ENCODE results near the gene PSD2. TPM values are rescaled to one million over a fixed set of nuclear protein-coding genes. Genes with fewer than 3 reads are reported as not detected.

Gene PSD2
- total and polyA plus RNA-seq, 4 donors, result 0.05 TPM; not detected in 3

GRCh38 chr5:139850423-139851016 is 54.9 kb downstream of the PSD2 start:
- no peaks in the 10 kb centered on the region for H3K36me3 ChIP-seq (ENCODE audit: control insufficient read depth in 4 of 4, insufficient read depth in 3 of 4, low read depth in 1 of 4, low read length in 3 of 4)
- TF ChIP-seq NR2F2 (IDR thresholded peaks at IDR 0.05) (peak; percentile 47), FOXA2 (IDR thresholded peaks at IDR 0.05) (no peak), FOXA1 (IDR thresholded peaks at IDR 0.05) (no peak), HNF4A (conservative IDR thresholded peaks at IDR 0.05) (no peak), HNF4G (IDR thresholded peaks at IDR 0.05) (no peak), RAD21 (IDR thresholded peaks at IDR 0.05) (no peak)
- 72% methylated on average over 3 of the region's 3 CpGs for WGBS
- H3K27me3 ChIP-seq (ENCODE audit: control insufficient read depth in 4 of 4, insufficient read depth in 4 of 4, low read length in 3 of 4), result no peaks in the 10 kb centered on the region
- H3K27ac ChIP-seq (ENCODE audit: low read depth in 1 of 2, low read length in 2 of 2), result no peak overlapping the region
- no peak overlapping the region for H3K9ac ChIP-seq (ENCODE audit: low read depth in 1 of 2, low read length in 2 of 2)
- no peak for DNase-seq (ENCODE audit: low spot score)
- H3K4me1 ChIP-seq (ENCODE audit: control insufficient read depth in 4 of 4, insufficient read depth in 4 of 4, low read length in 3 of 4), result peaks cover 5 to 12% (median 9%) of the 10 kb centered on the region in 4 donors
- no peak overlapping the region for H3K4me3 ChIP-seq (ENCODE audit: low read depth in 1 of 3, low read length in 3 of 3)
- H3K9me3 ChIP-seq (ENCODE audit: control insufficient read depth in 4 of 4, low read length in 3 of 4), result no peaks in the 10 kb centered on the region

GRCh38 chr5:139851558-139851957 is 56.0 kb downstream of the PSD2 start:
- no peak for DNase-seq (ENCODE audit: low spot score)
- no peak overlapping the region for H3K9ac ChIP-seq (ENCODE audit: low read depth in 1 of 2, low read length in 2 of 2)
- H3K27ac ChIP-seq (ENCODE audit: low read depth in 1 of 2, low read length in 2 of 2), result no peak overlapping the region
- 90% methylated on average over 19 of the region's 19 CpGs for WGBS
- no peak for TF ChIP-seq HNF4A (conservative IDR thresholded peaks at IDR 0.05)
- no peak for TF ChIP-seq YY1 (IDR thresholded peaks at IDR 0.05)
- no peaks in the 10 kb centered on the region for H3K9me3 ChIP-seq (ENCODE audit: control insufficient read depth in 4 of 4, low read length in 3 of 4)
- H3K36me3 ChIP-seq (ENCODE audit: control insufficient read depth in 4 of 4, insufficient read depth in 3 of 4, low read depth in 1 of 4, low read length in 3 of 4), result no peaks in the 10 kb centered on the region
- peaks cover 3 to 8% (median 5%) of the 10 kb centered on the region in 4 donors for H3K4me1 ChIP-seq (ENCODE audit: control insufficient read depth in 4 of 4, insufficient read depth in 4 of 4, low read length in 3 of 4)
- H3K4me3 ChIP-seq (ENCODE audit: low read depth in 1 of 3, low read length in 3 of 3), result no peak overlapping the region
- no peaks in the 10 kb centered on the region for H3K27me3 ChIP-seq (ENCODE audit: control insufficient read depth in 4 of 4, insufficient read depth in 4 of 4, low read length in 3 of 4)

DNA sequence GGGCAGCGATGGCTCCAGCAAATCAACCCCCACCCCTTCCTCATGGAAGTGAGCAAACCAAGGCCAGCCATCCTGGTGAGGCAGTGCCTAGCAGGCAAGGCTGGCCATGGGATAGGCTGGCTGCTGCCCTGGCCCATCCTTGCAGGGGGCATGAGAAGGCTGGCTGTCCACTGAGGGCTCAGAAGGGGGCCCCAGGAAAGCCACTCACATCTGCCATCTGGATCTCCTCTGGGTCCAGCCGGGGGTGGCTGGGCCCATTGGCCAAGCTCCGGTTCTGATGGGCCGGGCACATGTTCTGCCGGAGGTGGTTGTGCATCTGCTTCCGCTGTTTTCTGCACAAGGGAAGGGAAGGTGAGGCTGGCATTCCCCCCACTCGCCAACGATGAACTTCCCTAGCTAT is 57.1 kb downstream of the PSD2 start:
- peaks cover 0 to 5% (median 4%) of the 10 kb centered on the region in 4 donors for H3K4me1 ChIP-seq (ENCODE audit: control insufficient read depth in 4 of 4, insufficient read depth in 4 of 4, low read length in 3 of 4)
- TF ChIP-seq RAD21 (IDR thresholded peaks at IDR 0.05) (no peak), TAF1 (conservative IDR thresholded peaks at IDR 0.05) (no peak), HNF4G (IDR thresholded peaks at IDR 0.05) (no peak), YY1 (IDR thresholded peaks at IDR 0.05) (no peak), FOXA1 (IDR thresholded peaks at IDR 0.05) (no peak), HNF4A (conservative IDR thresholded peaks at IDR 0.05) (no peak), REST (IDR thresholded peaks at IDR 0.05) (no peak), CTCF (IDR thresholded peaks at IDR 0.05; ENCODE audit: low read depth, low read length, missing input control) (no peak)
- no peaks in the 10 kb centered on the region for H3K9me3 ChIP-seq (ENCODE audit: control insufficient read depth in 4 of 4, low read length in 3 of 4)
- H3K27me3 ChIP-seq (ENCODE audit: control insufficient read depth in 4 of 4, insufficient read depth in 4 of 4, low read length in 3 of 4), result no peaks in the 10 kb centered on the region
- no peak for DNase-seq (ENCODE audit: low spot score)
- no peak overlapping the region for H3K9ac ChIP-seq (ENCODE audit: low read depth in 1 of 2, low read length in 2 of 2)
- H3K36me3 ChIP-seq (ENCODE audit: control insufficient read depth in 4 of 4, insufficient read depth in 3 of 4, low read depth in 1 of 4, low read length in 3 of 4), result no peaks in the 10 kb centered on the region
- 92% methylated on average over 8 of the region's 8 CpGs for WGBS
- H3K4me3 ChIP-seq (ENCODE audit: low read depth in 1 of 3, low read length in 3 of 3), result no peak overlapping the region
- H3K27ac ChIP-seq (ENCODE audit: low read depth in 1 of 2, low read length in 2 of 2), result no peak overlapping the region
